HG03565 (cell line): ENCODE data around the gene MNAT1.
"Not testable (repeated sequence)": the region's sequence is repeated elsewhere in the genome, so short reads cannot be mapped to it uniquely, and the experiment has no call there.

Experiments
- ATAC-seq: cut with Tn5 transposase; IDR thresholded peaks from one replicate; pipeline ENCODE4 v1.9.1; 2021; ENCODE audit warnings: mild to moderate bottlenecking, moderate library complexity; ENCODE audit not compliant: unreplicated experiment

The MNAT1 gene

DNA sequence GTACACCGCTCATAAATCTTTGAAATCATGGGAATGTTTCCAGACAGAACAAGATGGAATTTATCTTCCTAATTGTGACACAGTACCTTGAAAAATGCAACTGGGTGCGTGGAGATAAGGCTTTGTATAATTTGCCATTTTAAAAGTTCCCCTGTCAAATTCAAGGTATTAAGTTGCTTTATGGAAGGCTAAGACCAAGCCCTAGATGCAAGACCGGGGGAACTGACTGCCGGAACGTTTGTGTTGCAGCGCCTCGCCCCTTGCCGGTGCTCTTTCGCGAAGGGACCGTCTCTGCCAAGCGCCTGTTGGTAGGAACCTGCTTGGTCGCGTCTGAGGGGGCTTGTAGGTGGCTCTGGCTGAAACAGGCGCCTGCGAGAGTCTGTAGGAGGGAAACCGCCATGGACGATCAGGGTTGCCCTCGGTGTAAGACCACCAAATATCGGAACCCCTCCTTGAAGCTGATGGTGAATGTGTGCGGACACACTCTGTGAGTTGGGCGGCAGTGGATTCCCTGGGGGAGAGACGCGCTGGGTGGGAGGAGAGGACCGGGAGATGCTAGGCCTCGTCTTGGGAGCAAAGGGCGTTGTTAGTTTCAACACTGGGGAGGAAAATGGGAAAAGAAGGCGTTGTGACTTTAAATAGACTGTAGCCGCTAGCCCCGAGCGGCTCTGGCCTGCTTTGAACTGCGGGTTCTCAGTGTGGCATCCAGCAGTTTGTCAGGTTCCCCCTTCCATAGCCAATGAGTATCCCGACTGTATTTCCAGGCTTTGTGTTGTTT, at the start of gene MNAT1:
TSS of gene MNAT1 (plus strand) at position 297 of the 778 bp plus-strand sequence. CDS start at position 399, 102 bp downstream.
- peak; percentile 90 for ATAC-seq

DNA sequence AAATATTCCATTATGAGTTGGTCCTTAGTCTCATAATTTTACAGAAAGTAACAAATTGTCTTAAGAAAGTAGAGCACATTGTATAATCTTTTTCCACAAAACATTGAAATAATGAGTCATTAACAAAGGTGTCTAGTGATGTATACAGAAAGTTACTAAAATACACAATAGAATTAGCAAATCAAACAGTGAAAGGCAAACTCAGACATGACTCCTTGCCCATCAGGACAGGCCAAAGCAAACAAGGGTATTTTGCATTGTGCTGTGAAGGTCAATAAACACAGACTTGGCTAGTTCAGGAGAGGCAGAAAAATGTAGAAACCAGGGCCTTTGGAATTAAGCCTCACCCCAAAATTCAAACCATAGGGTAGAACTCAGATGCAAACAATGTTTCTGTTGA, 47.7 kb upstream of the MNAT1 start:
- no peak for ATAC-seq

DNA sequence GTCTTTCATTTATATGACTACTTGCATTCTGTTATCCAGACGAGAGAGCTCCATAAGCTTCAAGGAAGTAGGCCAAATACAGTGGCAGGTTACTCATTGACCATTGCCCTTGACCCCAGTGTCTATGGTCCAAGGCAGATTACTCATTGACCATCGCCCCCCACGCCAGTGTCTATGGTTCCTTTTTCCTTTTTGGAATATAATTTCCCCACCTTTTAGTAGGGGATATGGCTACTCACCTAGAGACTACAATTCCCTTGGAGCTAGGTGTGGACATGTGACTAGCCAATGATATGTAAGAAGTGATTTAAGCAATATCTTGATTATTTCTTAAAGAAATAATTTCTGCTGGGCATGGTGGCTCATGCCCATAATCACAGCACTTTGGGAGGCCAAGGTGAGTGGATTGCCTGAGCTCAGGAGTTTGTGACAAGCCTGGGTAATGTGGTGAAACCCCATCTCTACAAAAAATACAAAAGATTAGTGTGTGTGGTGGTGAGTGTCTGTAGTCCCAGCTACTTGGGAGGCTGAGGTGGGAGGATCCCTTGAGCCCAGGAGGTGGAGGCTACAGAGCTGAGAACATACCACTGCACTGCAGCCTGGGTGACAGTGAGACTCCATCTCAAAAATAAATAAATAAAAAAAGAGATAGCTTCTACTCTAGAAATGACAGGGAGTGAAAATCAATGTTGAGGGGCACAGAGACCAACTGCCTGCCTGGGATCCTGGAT, 43.0 kb upstream of the MNAT1 start:
- ATAC-seq = no peak

DNA sequence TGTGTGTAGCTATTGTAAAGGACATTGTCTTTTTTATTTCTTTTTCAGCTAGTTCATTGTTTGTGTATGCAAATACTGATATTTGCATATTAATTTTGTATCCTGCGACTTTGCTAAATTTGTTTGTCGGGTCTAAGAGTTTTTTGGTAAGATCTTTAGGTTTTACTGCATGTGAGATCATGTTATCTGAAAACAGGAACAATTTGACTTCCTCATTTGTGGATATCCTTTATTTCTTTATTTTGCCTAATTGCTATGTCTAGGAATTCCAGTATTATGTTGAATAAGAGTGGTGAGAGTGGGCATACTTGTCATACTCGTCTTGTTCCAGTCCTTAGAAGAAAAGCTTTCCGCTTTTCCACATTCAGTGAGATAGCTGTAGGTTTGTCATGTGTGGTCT, 39.2 kb upstream of the MNAT1 start:
- ATAC-seq = no peak

DNA sequence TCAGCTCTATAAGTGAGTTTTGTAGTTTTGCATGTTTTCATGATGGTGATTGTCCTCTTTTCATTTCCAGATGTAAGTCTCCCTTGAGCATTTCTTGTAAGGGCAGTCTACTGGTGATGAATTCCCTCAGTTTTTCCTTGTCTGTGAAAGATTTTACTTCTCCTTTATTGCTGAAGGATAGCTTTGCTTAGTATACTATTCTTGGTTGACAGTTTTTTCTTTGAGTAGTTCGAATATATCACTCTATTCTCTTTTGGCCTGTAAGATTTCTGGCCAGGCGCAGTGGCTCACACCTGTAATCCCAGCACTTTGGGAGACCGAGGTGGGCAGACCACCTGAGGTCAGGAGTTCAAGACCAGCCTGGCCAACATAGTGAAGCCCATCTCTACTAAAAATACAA, 34.0 kb upstream of the MNAT1 start:
- ATAC-seq = no peak

DNA sequence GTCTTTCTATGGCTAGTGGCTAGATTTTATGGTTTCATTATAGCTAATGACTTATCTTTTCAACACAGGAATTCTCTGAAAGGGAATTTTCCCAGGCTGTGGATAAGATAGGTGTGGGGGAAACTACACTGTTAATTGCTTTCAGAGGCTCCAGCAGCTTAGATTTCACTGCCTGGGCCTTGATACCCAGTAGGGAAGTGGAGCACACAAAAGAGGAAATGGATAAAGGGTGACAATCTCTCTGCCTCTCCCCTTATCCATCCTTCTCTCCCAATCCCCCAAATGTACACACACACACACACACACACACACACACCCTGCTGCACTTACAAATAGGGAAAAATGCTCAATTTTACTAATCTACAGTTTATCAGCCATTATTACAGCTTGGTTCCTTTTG, 29.5 kb upstream of the MNAT1 start:
- no peak for ATAC-seq

DNA sequence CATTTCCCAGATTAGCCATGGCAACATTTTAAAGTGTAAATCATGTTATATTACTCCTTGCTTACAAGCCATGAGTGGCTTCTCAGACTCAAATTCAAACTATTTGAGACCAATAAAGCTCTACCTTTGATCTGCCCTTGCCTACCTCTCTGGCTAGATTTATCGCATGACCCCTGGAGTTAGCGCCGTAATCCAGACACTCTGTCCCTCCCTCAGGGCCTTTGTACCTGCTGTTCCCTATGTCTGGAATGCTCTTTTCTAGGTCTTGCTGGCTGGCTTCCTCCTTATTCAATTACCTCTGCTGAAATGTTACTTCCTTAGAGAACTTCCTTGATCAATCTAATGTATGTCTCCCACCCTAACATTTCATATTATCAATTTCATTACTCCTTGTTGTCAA, 26.7 kb upstream of the MNAT1 start:
- ATAC-seq = no peak

DNA sequence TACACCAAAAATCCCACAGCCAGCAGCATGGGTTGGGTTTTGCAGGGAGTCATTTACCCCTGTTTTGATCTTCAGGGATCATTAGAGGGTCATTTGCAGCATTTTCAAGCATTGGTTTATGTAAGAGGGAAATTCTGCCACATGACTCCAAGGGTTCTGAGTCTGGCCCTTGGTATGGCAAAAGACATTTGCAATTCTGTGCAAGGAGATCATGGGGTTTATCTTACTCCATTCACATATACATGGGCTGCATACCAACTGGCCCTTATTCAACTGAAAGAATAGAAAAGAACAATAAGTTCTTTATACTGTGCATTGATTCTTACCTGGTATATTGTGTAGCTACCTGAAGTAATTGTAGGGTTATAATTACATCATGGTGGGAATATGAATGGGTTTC, 24.1 kb upstream of the MNAT1 start:
- no peak for ATAC-seq

DNA sequence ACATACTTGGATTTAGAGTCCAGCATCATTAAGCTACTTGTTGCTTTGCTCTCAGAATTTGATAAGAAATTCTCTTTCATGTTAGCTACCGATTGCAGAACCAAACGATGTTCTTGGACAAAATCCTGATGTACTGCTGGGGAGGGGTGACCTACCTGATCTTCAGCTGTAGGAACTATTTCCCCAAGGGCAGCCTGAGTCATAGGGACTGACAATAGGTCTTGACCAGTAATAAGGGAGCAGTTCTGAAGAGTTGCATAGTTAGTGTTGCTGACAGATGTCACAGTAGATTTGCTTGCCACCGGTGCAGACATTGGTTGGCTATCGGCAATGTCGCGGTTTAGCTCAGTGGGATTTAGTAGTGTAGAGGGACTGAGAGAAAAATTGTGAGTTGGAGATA, 21.0 kb upstream of the MNAT1 start:
- no peak for ATAC-seq

DNA sequence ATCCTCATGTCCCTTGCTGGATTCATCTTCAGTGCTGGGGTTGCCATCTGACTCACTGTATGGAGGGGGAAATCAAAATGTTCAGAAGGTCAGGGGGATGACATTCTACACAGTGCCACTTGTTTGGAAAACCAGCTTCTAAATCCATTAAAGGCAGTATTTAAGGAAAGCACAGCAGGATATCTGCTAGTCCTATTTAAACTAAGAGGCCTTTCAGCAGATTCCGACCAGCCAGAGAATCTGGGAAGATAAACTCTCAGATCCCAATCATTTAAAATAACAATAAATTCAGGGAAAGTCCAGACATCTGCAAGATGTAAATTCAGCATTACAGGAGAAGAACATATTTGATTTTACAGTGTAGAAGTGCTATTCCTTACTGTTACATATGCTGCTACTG, 14.2 kb upstream of the MNAT1 start:
- ATAC-seq = no peak

DNA sequence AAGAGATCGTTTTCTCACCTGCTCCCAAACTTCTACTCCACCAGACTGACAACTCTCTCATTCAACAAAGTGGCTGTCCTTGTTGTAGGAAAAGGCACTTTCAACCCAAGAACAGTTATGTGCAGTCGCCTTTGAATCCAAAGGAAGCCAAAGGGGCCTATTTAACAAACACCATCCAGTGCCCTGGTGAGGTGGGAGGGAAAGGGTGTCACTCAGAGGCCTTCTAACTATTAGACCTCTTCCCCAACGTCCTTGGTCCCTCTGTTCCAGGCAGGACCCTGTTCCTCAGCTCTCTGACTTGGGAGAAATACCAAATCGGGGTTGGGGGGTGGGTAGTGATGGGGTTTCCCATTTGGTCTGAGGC, 13.6 kb upstream of the MNAT1 start:
- ATAC-seq = no peak

DNA sequence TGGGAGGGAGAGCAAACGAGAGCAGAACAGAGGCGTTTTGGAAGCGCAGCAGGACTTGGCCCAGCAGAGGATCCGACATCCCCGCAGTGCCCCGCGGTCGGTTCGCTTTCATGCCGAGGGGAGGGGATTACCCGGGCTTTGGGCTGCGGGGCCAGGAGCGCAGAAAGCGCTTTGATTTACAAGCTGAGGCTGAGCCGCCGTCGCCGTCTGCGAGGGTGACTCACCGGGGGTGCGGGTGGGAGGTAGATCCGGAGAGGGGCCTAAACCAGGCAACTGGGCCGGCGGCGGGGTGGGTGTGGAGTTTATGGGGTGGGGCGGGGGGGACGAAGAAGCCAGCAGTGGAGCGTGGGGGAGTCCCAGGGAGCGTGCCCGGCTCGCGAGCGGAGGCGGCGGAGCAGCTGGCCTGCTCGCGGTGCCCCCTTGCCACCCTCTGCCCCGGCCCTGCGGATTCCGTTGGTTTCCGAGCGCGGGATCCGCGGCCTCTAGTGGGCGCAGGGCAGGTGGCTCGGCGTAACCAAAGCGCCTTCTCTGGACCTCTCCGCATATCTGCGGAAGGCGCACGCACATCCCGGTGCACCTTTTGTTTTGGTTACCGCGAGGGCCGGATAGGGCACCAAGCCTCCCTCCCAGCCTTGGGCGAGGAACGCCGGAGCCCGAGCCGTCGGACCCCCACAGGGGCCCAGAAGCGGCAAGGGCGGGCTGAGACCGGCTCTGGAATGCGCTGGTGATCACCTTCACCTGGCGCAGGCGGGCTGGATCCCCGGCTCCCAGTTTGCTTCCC, 13.0 kb upstream of the MNAT1 start:
- no peak for ATAC-seq

DNA sequence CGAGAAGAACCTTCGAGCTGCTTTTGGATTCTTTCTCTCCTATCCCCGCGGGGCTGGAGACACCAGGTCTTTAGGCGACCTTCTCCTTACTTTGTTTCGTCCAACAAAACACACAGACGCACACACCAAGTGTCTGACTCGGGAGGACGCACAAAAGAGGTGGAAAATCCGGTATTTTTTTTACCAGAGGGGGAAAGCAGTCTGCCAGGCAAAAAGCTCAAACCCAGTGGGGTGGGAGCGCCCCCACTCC, 12.5 kb upstream of the MNAT1 start:
- no peak for ATAC-seq

DNA sequence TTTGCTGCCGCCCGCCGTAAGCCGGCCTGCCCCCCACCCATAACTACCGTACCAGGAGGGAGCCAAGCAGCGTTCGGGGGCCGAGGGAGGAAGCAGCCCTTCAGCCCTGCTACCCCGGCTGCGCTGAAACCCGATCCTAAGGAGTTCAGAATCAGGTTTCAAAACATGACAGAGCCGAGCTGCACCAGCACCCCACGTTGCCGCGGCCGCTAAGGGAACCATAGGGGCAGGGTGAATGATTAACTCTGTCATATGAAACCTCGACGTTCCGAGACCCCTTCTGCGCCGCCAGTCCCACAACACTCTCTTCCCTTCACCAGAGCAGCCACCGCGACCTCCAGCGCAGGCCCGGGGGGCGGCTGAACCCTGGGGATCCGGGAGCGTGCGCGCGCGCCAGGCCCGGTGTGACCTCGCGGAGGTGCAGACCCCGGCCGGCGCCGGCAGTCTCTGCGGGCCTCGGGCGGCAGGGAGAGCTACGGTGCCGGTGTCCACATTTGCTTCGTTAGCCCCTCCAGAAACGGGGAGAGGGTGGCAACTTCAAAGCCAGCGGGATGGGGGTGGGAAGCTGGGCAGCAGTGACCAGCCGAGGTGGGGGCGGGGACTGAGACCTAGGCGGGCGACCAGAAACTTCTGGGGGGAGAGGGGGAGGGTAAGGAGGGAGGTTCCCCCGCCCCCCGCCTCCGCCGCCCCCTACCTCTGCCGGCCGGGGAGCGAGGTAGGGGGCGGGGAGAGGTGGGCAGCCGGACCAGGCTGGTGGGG, 12.0 kb upstream of the MNAT1 start:
- no peak for ATAC-seq

DNA sequence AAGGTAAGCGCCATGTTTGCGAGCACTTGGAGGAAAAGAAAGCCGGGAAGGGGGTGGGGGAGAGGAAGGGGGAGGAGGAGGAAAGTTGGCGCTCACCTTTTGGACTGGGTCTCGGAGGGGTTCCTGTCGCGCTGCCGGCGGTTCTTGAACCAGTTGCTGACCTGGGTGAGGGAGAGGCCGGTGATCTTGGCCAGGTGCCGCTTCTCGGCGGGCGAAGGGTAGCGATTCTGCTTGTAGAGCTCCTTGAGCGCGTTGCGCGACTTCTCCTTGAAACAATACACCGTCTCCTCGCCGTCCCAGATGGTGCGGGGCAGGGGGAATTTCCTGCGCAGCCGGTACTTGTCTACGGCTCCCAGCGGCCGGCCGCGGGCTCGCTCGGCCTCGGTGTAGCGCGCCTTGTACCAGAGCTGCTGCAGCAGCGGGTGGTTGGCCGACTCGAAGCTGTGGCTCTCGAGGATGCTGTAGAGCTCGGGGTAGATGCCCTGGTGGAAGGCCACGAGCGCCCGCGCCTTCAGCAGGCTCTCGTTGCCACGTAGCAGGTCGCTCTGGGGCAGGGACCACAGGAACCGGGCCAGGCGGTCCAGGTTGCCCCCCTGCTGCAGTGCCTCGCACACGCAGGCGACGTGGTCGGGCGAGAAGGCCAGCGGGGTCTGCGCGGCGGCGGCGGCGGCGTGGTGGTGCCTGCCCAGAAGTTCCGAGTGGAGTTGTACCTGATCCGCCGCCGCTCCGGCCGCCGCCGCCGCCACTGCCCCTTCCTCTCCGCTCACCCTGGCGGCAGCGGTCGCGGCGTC, 11.2 kb upstream of the MNAT1 start:
- ATAC-seq = no peak

DNA sequence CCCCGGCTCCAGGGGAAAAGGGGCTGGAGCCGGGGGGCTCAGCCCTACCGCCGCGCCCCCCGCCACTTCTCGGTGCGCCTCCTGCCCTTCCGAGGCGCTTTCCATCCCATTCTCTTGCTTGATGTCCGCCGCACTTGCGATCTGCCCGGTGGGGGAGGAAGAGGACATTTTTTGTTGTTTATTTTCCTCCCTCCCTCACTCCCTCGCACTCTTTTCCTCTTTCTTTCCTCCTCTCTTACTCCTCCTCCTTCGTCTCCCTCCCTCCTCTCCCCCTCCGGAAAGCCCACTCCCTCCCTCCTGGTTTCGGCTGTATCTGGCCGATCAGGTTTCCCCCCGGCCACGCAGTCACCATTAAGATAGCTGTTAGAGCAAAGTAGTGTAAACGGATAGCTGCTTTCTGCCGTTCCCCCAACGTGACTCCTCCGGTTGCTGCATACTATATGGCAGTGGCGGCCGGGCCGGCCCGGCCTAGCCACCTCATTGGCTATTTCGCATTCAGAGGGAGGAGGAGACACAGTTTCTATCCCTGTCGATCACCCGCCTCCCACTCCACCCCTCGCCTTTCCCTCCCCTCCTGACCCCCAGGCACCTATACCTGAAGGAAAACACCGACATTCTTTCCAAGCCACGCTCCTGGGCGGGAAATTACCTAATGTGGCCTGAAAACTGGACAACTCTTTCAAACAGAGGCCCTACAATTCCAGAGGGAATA, 10.5 kb upstream of the MNAT1 start, which contains the start of gene SIX4:
TSS of gene SIX4 (minus strand) at position 445 of the 712 bp plus-strand sequence. CDS start at position 168, 277 bp downstream.
- peak; percentile 69 for ATAC-seq

DNA sequence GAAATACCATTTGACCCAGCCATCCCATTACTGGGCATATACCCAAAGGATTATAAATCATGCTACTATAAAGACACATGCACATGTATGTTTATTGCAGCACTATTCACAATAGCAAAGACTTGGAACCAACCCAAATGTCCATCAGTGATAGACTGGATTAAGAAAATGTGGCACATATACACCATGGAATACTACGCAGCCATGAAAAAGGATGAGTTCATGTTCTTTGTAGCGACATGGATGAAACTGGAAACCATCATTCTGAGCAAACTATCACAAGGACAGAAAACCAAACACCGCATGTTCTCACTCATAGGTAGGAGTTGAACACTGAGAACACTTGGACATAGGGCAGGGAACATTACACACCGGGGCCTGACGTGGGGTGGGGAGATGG, 3.3 kb upstream of the MNAT1 start:
- not testable (repeated sequence) for ATAC-seq

DNA sequence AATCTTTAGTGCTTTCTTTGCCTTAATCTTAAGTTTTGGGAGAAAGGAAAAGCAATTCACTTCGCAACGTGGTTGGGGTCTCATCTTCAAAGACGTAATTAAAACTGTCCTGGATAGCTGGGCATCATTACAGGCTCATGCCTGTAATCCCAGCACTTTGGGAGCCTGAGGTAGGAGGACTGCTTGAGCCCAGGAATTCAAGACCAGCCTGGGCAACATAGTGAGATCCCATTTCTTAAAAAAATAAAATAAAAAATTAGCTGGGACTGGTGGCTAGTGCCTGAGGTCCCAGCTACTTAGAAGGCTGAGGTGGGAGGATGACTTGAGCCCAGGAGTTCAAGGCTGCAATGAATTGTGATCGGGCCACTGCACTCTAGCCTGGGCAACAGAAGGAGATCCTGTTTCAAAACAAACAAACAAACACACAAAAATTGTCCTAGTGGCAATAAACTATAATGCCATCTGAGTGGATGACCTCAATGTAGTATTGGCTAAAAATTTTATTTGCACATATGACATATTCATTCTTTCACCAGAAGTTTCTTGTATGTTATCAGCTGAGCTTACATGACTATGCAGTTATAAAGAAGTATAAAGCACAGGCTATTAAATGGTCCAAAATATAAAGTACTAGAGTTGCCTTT, 1.6 kb upstream of the MNAT1 start:
- no peak for ATAC-seq

DNA sequence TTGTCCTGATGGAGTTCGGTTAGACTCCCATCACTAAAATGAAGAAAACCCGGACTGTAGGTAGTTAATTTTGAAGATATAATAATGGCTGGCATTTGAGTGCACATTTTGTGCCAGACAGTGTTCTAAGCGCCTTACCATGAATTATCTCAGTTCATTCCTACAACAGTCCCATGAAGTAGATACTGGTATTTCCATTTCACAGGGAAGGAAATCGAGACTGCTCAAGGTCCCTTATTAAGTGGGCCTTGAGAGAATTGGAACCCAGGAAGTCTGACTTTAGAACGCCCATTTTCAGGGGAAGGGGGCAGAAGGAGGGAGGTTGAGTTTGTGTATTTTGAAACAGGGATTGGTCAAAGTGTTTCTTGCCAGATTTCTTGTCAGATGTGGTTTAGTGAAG, 855 bp downstream of the MNAT1 start:
- ATAC-seq = no peak
